ENCODE measurements around the gene ADPRHL1. TPM values are rescaled to one million over a fixed set of nuclear protein-coding genes. Genes with fewer than 3 reads are reported as not detected.

ADPRHL1 gene
- polyA plus RNA-seq, 1 donor (not counting 4 experiments of a cell fraction or from before 2014, with no cell fraction given) = 1.2 TPM

- dilution Hi-C loops (cut with MboI; ENCODE audit: extremely low pct_ligation_motif_present, low sequenced_read_pairs) = no loop called here
- Histone ChIP-seq H2AFZ (ENCODE audit: control insufficient read depth, low read length) (no peak overlapping the region), H3K9me3 (ENCODE audit: control insufficient read depth, low read depth, low read length) (no peaks in the 10 kb centered on the region), H3K27ac (ENCODE audit: control insufficient read depth, insufficient read depth, low read length) (no peak overlapping the region), H4K20me1 (ENCODE audit: control insufficient read depth, extremely low read depth, insufficient read depth, low read length) (no peaks in the 10 kb centered on the region), H3K27me3 (ENCODE audit: control insufficient read depth, extremely low read depth, insufficient read depth, low read length) (no peaks in the 10 kb centered on the region), H3K79me2 (ENCODE audit: control insufficient read depth, insufficient read depth, low read length) (no peaks in the 10 kb centered on the region), H3K4me1 (ENCODE audit: control insufficient read depth, extremely low read depth, insufficient read depth, low read length) (no peaks in the 10 kb centered on the region), H3K9me1 (ENCODE audit: control insufficient read depth, extremely low read depth, insufficient read depth, low read length) (no peaks in the 10 kb centered on the region), H3K36me3 (ENCODE audit: control insufficient read depth in 2 of 2, extremely low read depth in 1 of 2, insufficient read depth in 2 of 2, low read length in 2 of 2) (peaks cover 6% of the 10 kb centered on the region in 2 experiments), H3K4me2 (ENCODE audit: control insufficient read depth, extremely low read depth, insufficient read depth, low read depth, low read length) (no peak overlapping the region), H3K4me3 (ENCODE audit: control insufficient read depth in 2 of 3, extremely low read depth in 1 of 3, insufficient read depth in 2 of 3, low read depth in 1 of 3, low read length in 3 of 3) (no peak overlapping the region), H3K9ac (ENCODE audit: control insufficient read depth, extremely low read depth, insufficient read depth, low read length) (no peak overlapping the region)
- TF ChIP-seq, protein P1, sequence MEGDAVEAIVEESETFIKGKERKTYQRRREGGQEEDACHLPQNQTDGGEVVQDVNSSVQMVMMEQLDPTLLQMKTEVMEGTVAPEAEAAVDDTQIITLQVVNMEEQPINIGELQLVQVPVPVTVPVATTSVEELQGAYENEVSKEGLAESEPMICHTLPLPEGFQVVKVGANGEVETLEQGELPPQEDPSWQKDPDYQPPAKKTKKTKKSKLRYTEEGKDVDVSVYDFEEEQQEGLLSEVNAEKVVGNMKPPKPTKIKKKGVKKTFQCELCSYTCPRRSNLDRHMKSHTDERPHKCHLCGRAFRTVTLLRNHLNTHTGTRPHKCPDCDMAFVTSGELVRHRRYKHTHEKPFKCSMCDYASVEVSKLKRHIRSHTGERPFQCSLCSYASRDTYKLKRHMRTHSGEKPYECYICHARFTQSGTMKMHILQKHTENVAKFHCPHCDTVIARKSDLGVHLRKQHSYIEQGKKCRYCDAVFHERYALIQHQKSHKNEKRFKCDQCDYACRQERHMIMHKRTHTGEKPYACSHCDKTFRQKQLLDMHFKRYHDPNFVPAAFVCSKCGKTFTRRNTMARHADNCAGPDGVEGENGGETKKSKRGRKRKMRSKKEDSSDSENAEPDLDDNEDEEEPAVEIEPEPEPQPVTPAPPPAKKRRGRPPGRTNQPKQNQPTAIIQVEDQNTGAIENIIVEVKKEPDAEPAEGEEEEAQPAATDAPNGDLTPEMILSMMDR (optimal IDR thresholded peaks at IDR 0.05 in 1 of 3, IDR thresholded peaks at IDR 0.05 in 1 of 3, conservative IDR thresholded peaks at IDR 0.05 in 1 of 3; ENCODE audit: extremely low read depth in 1 of 3, insufficient read depth in 2 of 3, low read length in 3 of 3) = no peak
- no peak for TF ChIP-seq EZH2 (IDR thresholded peaks at IDR 0.05; ENCODE audit: low read length)
- no peak for FAIRE-seq
- DNase-seq (ENCODE audit: low read depth, low spot score) = no peak
These were observed 15.3 kb upstream of the ADPRHL1 start for GRCh38 chr13:113468472-113469201.

DNA sequence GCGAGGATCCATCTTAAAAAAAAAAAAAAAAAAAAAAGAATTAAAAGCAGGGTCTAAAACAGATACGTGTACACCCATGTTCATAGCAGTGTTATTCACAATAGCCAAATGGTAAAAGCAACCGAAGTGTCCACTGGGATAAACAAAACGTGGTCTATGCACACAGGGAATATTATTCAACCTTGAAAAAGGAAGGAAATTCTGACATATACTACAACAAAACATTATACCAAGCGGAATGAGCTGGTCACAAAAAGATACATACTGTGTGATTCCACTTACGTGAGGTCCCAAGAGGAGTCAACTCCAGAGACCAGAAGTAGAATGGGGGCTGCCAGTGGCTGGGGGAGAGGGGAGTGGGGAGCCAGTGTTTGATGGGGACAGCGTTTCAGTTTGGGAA, 14.7 kb upstream of the ADPRHL1 start:
- Histone ChIP-seq H3K27ac (ENCODE audit: control insufficient read depth, insufficient read depth, low read length) (no peak overlapping the region), H3K9ac (ENCODE audit: control insufficient read depth, extremely low read depth, insufficient read depth, low read length) (no peak overlapping the region), H2AFZ (ENCODE audit: control insufficient read depth, low read length) (no peak overlapping the region), H3K9me3 (ENCODE audit: control insufficient read depth, low read depth, low read length) (no peaks in the 10 kb centered on the region), H3K4me2 (ENCODE audit: control insufficient read depth, extremely low read depth, insufficient read depth, low read depth, low read length) (no peak overlapping the region), H3K4me3 (ENCODE audit: control insufficient read depth in 2 of 3, extremely low read depth in 1 of 3, insufficient read depth in 2 of 3, low read depth in 1 of 3, low read length in 3 of 3) (no peak overlapping the region), H3K36me3 (ENCODE audit: control insufficient read depth in 2 of 2, extremely low read depth in 1 of 2, insufficient read depth in 2 of 2, low read length in 2 of 2) (peaks cover 5 to 6% of the 10 kb centered on the region in 2 experiments), H3K9me1 (ENCODE audit: control insufficient read depth, extremely low read depth, insufficient read depth, low read length) (no peaks in the 10 kb centered on the region), H3K27me3 (ENCODE audit: control insufficient read depth, extremely low read depth, insufficient read depth, low read length) (no peaks in the 10 kb centered on the region), H3K4me1 (ENCODE audit: control insufficient read depth, extremely low read depth, insufficient read depth, low read length) (no peaks in the 10 kb centered on the region), H3K79me2 (ENCODE audit: control insufficient read depth, insufficient read depth, low read length) (no peaks in the 10 kb centered on the region), H4K20me1 (ENCODE audit: control insufficient read depth, extremely low read depth, insufficient read depth, low read length) (no peaks in the 10 kb centered on the region)
- TF ChIP-seq EZH2 (IDR thresholded peaks at IDR 0.05; ENCODE audit: low read length) = no peak
- TF ChIP-seq, protein P1 (optimal IDR thresholded peaks at IDR 0.05 in 1 of 3, IDR thresholded peaks at IDR 0.05 in 1 of 3, conservative IDR thresholded peaks at IDR 0.05 in 1 of 3; ENCODE audit: extremely low read depth in 1 of 3, insufficient read depth in 2 of 3, low read length in 3 of 3) = no peak
- DNase-seq (ENCODE audit: low read depth, low spot score) = no peak
- dilution Hi-C loops (cut with MboI; ENCODE audit: extremely low pct_ligation_motif_present, low sequenced_read_pairs) = no loop called here
- FAIRE-seq = no peak

All from keratinocyte (primary cell).